Keratinocyte (primary cell): Measurements from ENCODE around the gene SETX. TPM values are rescaled to one million over a fixed set of nuclear protein-coding genes. Genes with fewer than 3 reads are reported as not detected.

Experiments
- DNase-seq: peaks from one replicate; pipeline ENCODE4 v3.0.0-alpha.2; 2011; ENCODE audit warnings: low read depth, missing footprints, low spot score
- FAIRE-seq: peaks from 2 replicates; lab custom pipeline; 2011; peaks lifted over from hg19 to GRCh38; lab: Jason Lieb, UNC
- H2AFZ ChIP-seq: 2 replicates; pipeline ENCODE4 v1.6.0; 2012; ENCODE audit warnings: low read length, control low read depth, inconsistent platforms; ENCODE audit not compliant: control insufficient read depth
- H3K27ac ChIP-seq: 2 replicates; pipeline ENCODE4 v1.5.1; 2011; ENCODE audit warnings: low read length; ENCODE audit not compliant: control insufficient read depth, insufficient read depth
- H3K27me3 ChIP-seq: 3 replicates; pipeline ENCODE4 v1.6.0; 2011; ENCODE audit warnings: low read length; ENCODE audit not compliant: control insufficient read depth, insufficient read depth; ENCODE audit errors: extremely low read depth
- H3K36me3 ChIP-seq, 2 experiments: 2 replicates in 1 of 2; 3 replicates in 1 of 2; pipeline ENCODE4 v1.5.1; 2011; ENCODE audit warnings: low read length in 2 of 2, mild to moderate bottlenecking in 1 of 2; ENCODE audit not compliant: control insufficient read depth in 2 of 2, insufficient read depth in 2 of 2; ENCODE audit errors: extremely low read depth in 1 of 2
- H3K4me1 ChIP-seq: 3 replicates; pipeline ENCODE4 v1.5.1; 2011; ENCODE audit warnings: low read length; ENCODE audit not compliant: control insufficient read depth, insufficient read depth; ENCODE audit errors: extremely low read depth
- H3K4me2 ChIP-seq: 3 replicates; pipeline ENCODE4 v1.6.0; 2011; ENCODE audit warnings: low read depth, low read length; ENCODE audit not compliant: control insufficient read depth, insufficient read depth; ENCODE audit errors: extremely low read depth
- H3K4me3 ChIP-seq, 3 experiments: fragments of 200-600 bp in 1 of 3; sonication (generic) in 1 of 3; 2 replicates in 2 of 3; 3 replicates in 1 of 3; pipeline ENCODE4 v1.5.1; 2011 to 2016; ENCODE audit warnings: low read length in 3 of 3, mild to moderate bottlenecking in 3 of 3, control low read depth in 2 of 3, inconsistent platforms in 1 of 3, low read depth in 1 of 3, mixed read lengths in 1 of 3, mixed run types in 1 of 3, moderate library complexity in 1 of 3; ENCODE audit not compliant: control insufficient read depth in 2 of 3, insufficient read depth in 2 of 3; ENCODE audit errors: extremely low read depth in 1 of 3
- H3K79me2 ChIP-seq: 2 replicates; pipeline ENCODE4 v1.6.0; 2012; ENCODE audit warnings: low read length; ENCODE audit not compliant: control insufficient read depth, insufficient read depth
- H3K9ac ChIP-seq: 3 replicates; pipeline ENCODE4 v1.6.0; 2011; ENCODE audit warnings: low read length; ENCODE audit not compliant: control insufficient read depth, insufficient read depth; ENCODE audit errors: extremely low read depth
- H3K9me1 ChIP-seq: 3 replicates; pipeline ENCODE4 v1.6.0; 2011; ENCODE audit warnings: low read length; ENCODE audit not compliant: control insufficient read depth, insufficient read depth; ENCODE audit errors: extremely low read depth
- H3K9me3 ChIP-seq: 2 replicates; pipeline ENCODE4 v1.5.1; 2012; ENCODE audit warnings: low read depth, low read length; ENCODE audit not compliant: control insufficient read depth
- H4K20me1 ChIP-seq: 3 replicates; pipeline ENCODE4 v1.6.0; 2011; ENCODE audit warnings: low read length; ENCODE audit not compliant: control insufficient read depth, insufficient read depth; ENCODE audit errors: extremely low read depth
- CTCF ChIP-seq, 3 experiments: IDR thresholded peaks in 1 of 3; conservative IDR thresholded peaks in 1 of 3; optimal IDR thresholded peaks in 1 of 3; 2 replicates in 2 of 3; 3 replicates in 1 of 3; pipeline versions ENCODE3 to v1.5.1; 2011; ENCODE audit warnings: low read length in 3 of 3, mild to moderate bottlenecking in 3 of 3, moderate library complexity in 2 of 3, control low read depth in 1 of 3, inconsistent platforms in 1 of 3; ENCODE audit not compliant: insufficient read depth in 2 of 3; ENCODE audit errors: extremely low read depth in 1 of 3
- EZH2 ChIP-seq: IDR thresholded peaks from one replicate; pipeline ENCODE4 v1.6.1; 2012; ENCODE audit warnings: inconsistent platforms, mild to moderate bottlenecking, low read length, moderate library complexity
- dilution Hi-C: fragments of 300-500 bp; cut with MboI; formaldehyde crosslinking; loops from one replicate; pipeline ENCODE4 v1.7.0; 2020; ENCODE audit warnings: low sequenced_read_pairs; ENCODE audit not compliant: extremely low pct_ligation_motif_present
- polyA plus RNA-seq, 5 experiments: library from polyadenylated mRNA; depleted of rRNA in 3 of 5; stranded (reverse) in 3 of 5; stranded (forward) in 1 of 5; unstranded in 1 of 5; fragments of >200 nt; gene quantifications; 1 replicate in 1 of 5; 2 replicates in 3 of 5; 3 replicates in 1 of 5; pipeline versions ENCODE4 v1.2.1 to v1.2.3, GENCODE V29; 2011 to 2012; ENCODE audit warnings: missing spikeins in 2 of 5, low read depth in 1 of 5, low replicate concordance in 1 of 5

Gene SETX
- polyA plus RNA-seq, 1 donor (not counting 4 experiments of a cell fraction or from before 2014, with no cell fraction given), result 23.8 TPM

GRCh38 chr9:132218208-132218607 lies 136.6 kb downstream of the SETX start:
- no peak overlapping the region for H2AFZ ChIP-seq
- no peak overlapping the region for H3K27ac ChIP-seq
- no peak overlapping the region for H3K4me2 ChIP-seq
- no peaks in the 10 kb centered on the region for H3K79me2 ChIP-seq
- FAIRE-seq, result no peak
- no peak overlapping the region for H3K9ac ChIP-seq
- dilution Hi-C loops, result no loop called here
- no peaks in the 10 kb centered on the region for H3K9me3 ChIP-seq
- no peaks in the 10 kb centered on the region for H4K20me1 ChIP-seq
- H3K4me1 ChIP-seq, result peaks cover 8% of the 10 kb centered on the region
- H3K4me3 ChIP-seq, result no peak overlapping the region
- TF ChIP-seq EZH2, result no peak
- peaks cover 11% of the 10 kb centered on the region for H3K27me3 ChIP-seq
- H3K36me3 ChIP-seq, result no peaks in the 10 kb centered on the region
- no peaks in the 10 kb centered on the region for H3K9me1 ChIP-seq
- DNase-seq, result no peak

GRCh38 chr9:132216861-132217619 lies 137.7 kb downstream of the SETX start:
- Histone ChIP-seq H3K36me3 (no peaks in the 10 kb centered on the region), H3K4me2 (no peak overlapping the region), H3K9me3 (no peaks in the 10 kb centered on the region), H2AFZ (no peak overlapping the region), H3K9ac (no peak overlapping the region), H3K4me1 (peaks cover 8% of the 10 kb centered on the region), H3K27ac (no peak overlapping the region), H4K20me1 (no peaks in the 10 kb centered on the region), H3K27me3 (peaks cover 1% of the 10 kb centered on the region), H3K9me1 (no peaks in the 10 kb centered on the region), H3K79me2 (no peaks in the 10 kb centered on the region), H3K4me3 (no peak overlapping the region)
- FAIRE-seq (no peak), DNase-seq (no peak)
- dilution Hi-C loops, result no loop called here
- TF ChIP-seq CTCF (optimal IDR thresholded peaks at IDR 0.05 in 1 of 3, IDR thresholded peaks at IDR 0.05 in 1 of 3, conservative IDR thresholded peaks at IDR 0.05 in 1 of 3; ENCODE audit: extremely low read depth in 1 of 3, insufficient read depth in 2 of 3, low read length in 3 of 3) (no peak), EZH2 (no peak)
